C4-2B (cell line): ENCODE results near the gene AK8.

Experiments
- CTCF ChIP-seq: fragments of 450-650 bp; conservative IDR thresholded peaks from 2 replicates; pipeline ENCODE4 v1.5.1; 2017; ENCODE audit warnings: mild to moderate bottlenecking
- ZFX ChIP-seq: fragments of 450-650 bp; IDR thresholded peaks from 2 replicates; pipeline ENCODE4 v1.6.1; 2017

DNA sequence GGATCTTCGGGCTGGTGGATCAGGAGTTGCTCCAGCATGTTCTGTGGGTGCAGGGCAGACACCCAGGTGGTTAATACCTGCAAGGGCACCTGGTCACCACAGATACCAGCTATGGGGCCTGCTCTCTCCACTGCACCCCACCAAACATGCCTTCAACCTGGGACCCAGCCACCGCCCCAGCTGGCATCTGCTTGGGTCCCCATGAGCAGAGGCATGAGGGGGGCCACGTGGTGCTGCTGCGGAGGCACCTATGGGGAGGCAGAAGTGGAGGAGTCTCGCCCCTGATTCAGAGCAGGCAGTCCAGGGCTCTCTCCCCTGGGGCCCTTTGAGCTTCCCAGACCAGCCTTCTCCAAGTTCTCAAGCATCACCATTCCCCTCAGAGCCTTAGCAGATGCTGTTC, 2.9 kb downstream of the AK8 start:
- no peak for TF ChIP-seq CTCF
- no peak for TF ChIP-seq ZFX
